ENCODE measurements around the gene NR2E1.

GRCh38 chr6:108193131-108193530 lies 27.3 kb downstream of the NR2E1 start:
- no peak for TF ChIP-seq CTCF (IDR thresholded peaks at IDR 0.05)
- TF ChIP-seq POLR2A (IDR thresholded peaks at IDR 0.05), result no peak
